SKM-1 (cell line): Measurements from ENCODE around the gene PGM1.

Experiments used
- DNase-seq: peaks from one replicate; lab custom pipeline; 2025; ENCODE audit not compliant: unreplicated experiment; lab: John Stamatoyannopoulos, UW

Gene PGM1

GRCh38 chr1:63630666-63631065 is 37.5 kb downstream of the PGM1 start:
- DNase-seq, result no peak

GRCh38 chr1:63632110-63632509 is 38.9 kb downstream of the PGM1 start:
- no peak for DNase-seq

GRCh38 chr1:63633281-63633680 is 40.1 kb downstream of the PGM1 start:
- DNase-seq, result no peak

GRCh38 chr1:63634471-63634870 is 41.3 kb downstream of the PGM1 start:
- no peak for DNase-seq

- DNase-seq, result no peak
Measured at GRCh38 chr1:63635681-63636080, 42.5 kb downstream of the PGM1 start.

- DNase-seq, result no peak
Measured at GRCh38 chr1:63636192-63637105, 43.2 kb downstream of the PGM1 start.

- no peak for DNase-seq
Measured at GRCh38 chr1:63638471-63638870, 45.3 kb downstream of the PGM1 start.

GRCh38 chr1:63638875-63639274 is 45.7 kb downstream of the PGM1 start:
- no peak for DNase-seq

- peak; percentile 49 for DNase-seq
Measured at GRCh38 chr1:63640633-63641567, 47.7 kb downstream of the PGM1 start.

GRCh38 chr1:63641615-63642014 is 48.4 kb downstream of the PGM1 start:
- no peak for DNase-seq

- no peak for DNase-seq
Measured at GRCh38 chr1:63642901-63643300, 49.7 kb downstream of the PGM1 start.

- no peak for DNase-seq
Measured at GRCh38 chr1:63643517-63643916, 50.3 kb downstream of the PGM1 start.

- no peak for DNase-seq
Measured at GRCh38 chr1:63643926-63644325, 50.7 kb downstream of the PGM1 start.

GRCh38 chr1:63645317-63645716 is 52.1 kb downstream of the PGM1 start:
- DNase-seq, result no peak

GRCh38 chr1:63648689-63649088 is 55.5 kb downstream of the PGM1 start:
- DNase-seq, result no peak

GRCh38 chr1:63651161-63651701 is 58.0 kb downstream of the PGM1 start:
- DNase-seq, result no peak

GRCh38 chr1:63653976-63654375 is 60.8 kb downstream of the PGM1 start:
- no peak for DNase-seq

- no peak for DNase-seq
Measured at GRCh38 chr1:63659448-63659847, 66.2 kb downstream of the PGM1 start.

GRCh38 chr1:63662056-63662836 is 69.0 kb downstream of the PGM1 start:
- no peak for DNase-seq

GRCh38 chr1:63662841-63663240 is 69.6 kb downstream of the PGM1 start:
- DNase-seq, result no peak

GRCh38 chr1:63663301-63663700 is 70.1 kb downstream of the PGM1 start:
- no peak for DNase-seq
